CD14-positive monocyte (primary cell): ENCODE data around the gene ZBED2. TPM values are rescaled to one million over a fixed set of nuclear protein-coding genes. Genes with fewer than 3 reads are reported as not detected.

ENCODE experiments used
- DNase-seq, 3 donors: peaks; one replicate each; pipeline ENCODE4 v3.0.0-alpha.2; 2011 to 2022
- H2AFZ ChIP-seq: 2 replicates; pipeline ENCODE4 v1.6.0; 2012; ENCODE audit warnings: mild to moderate bottlenecking, low read depth, low read length, inconsistent platforms; ENCODE audit not compliant: insufficient read depth, poor library complexity, severe bottlenecking
- H3K27ac ChIP-seq, 2 donors: 1 replicate in 1 of 2; 2 replicates in 1 of 2; pipeline ENCODE4 v1.5.1; 2012 to 2013; ENCODE audit warnings: low read length in 2 of 2, control low read depth in 1 of 2, inconsistent platforms in 1 of 2, low read depth in 1 of 2, mild to moderate bottlenecking in 1 of 2
- H3K27me3 ChIP-seq, 2 donors: one replicate each; pipeline versions ENCODE4 v1.6.0 to v1.6.1; 2011 to 2013; ENCODE audit warnings: low read length in 2 of 2; ENCODE audit not compliant: control insufficient read depth in 2 of 2, insufficient read depth in 2 of 2
- H3K36me3 ChIP-seq, 2 donors: replicated peaks in 1 of 2; 1 replicate in 1 of 2; 2 replicates in 1 of 2; pipeline versions ENCODE4 v1.5.1 to v1.6.1; 2012 to 2013; ENCODE audit warnings: low read length in 2 of 2, control low read depth in 1 of 2, inconsistent platforms in 1 of 2, mild to moderate bottlenecking in 1 of 2; ENCODE audit not compliant: insufficient read depth in 2 of 2, control insufficient read depth in 1 of 2
- H3K4me1 ChIP-seq, 2 donors: 1 replicate in 1 of 2; 2 replicates in 1 of 2; pipeline versions ENCODE4 v1.5.1 to v1.6.1; 2012 to 2013; ENCODE audit warnings: low read length in 2 of 2, control low read depth in 1 of 2, inconsistent platforms in 1 of 2, mild to moderate bottlenecking in 1 of 2, moderate library complexity in 1 of 2; ENCODE audit not compliant: insufficient read depth in 2 of 2, control insufficient read depth in 1 of 2
- H3K4me2 ChIP-seq: replicated peaks from 2 replicates; pipeline ENCODE3; 2012; ENCODE audit warnings: low read length, moderate library complexity, mild to moderate bottlenecking; ENCODE audit not compliant: poor library complexity, severe bottlenecking; ENCODE audit errors: extremely low read depth
- H3K4me3 ChIP-seq, 3 experiments: fragments of 200-600 bp in 1 of 3; sonication (generic) in 1 of 3; replicated peaks in 1 of 3; 1 replicate in 2 of 3; 2 replicates in 1 of 3; pipeline ENCODE4 v1.5.1; 2011 to 2013; ENCODE audit warnings: low read length in 3 of 3, mild to moderate bottlenecking in 3 of 3, control low read depth in 2 of 3, low read depth in 2 of 3, inconsistent platforms in 1 of 3, moderate library complexity in 1 of 3
- H3K79me2 ChIP-seq: 2 replicates; pipeline ENCODE4 v1.6.0; 2012; ENCODE audit warnings: mild to moderate bottlenecking, control low read depth, inconsistent platforms, low read length, moderate library complexity; ENCODE audit not compliant: insufficient read depth
- H3K9ac ChIP-seq: 2 replicates; pipeline ENCODE4 v1.6.0; 2017; ENCODE audit warnings: low read length, mild to moderate bottlenecking; ENCODE audit not compliant: insufficient read depth, poor library complexity, severe bottlenecking
- H3K9me3 ChIP-seq, 2 donors: replicated peaks in 1 of 2; 1 replicate in 1 of 2; 2 replicates in 1 of 2; pipeline versions ENCODE4 v1.5.1 to v1.6.1; 2012 to 2013; ENCODE audit warnings: low read length in 2 of 2, control low read depth in 1 of 2; ENCODE audit not compliant: control insufficient read depth in 1 of 2, insufficient read depth in 1 of 2
- H4K20me1 ChIP-seq: 2 replicates; pipeline ENCODE4 v1.6.0; 2012; ENCODE audit warnings: mild to moderate bottlenecking, low read length, control low read depth, moderate library complexity; ENCODE audit not compliant: insufficient read depth
- H3K27ac Mint-ChIP-seq, 7 donors: one replicate each; pipeline ENCODE4 v1.8.0; 2020; ENCODE audit warnings: mild to moderate bottlenecking in 7 of 7, mixed read lengths in 7 of 7, moderate library complexity in 6 of 7, inconsistent platforms in 2 of 7
- H3K27me3 Mint-ChIP-seq, 3 donors: one replicate each; pipeline ENCODE4 v1.8.0; 2021 to 2022; ENCODE audit warnings: low read depth in 3 of 3, mild to moderate bottlenecking in 3 of 3, mixed read lengths in 3 of 3, moderate library complexity in 3 of 3, inconsistent platforms in 1 of 3
- H3K36me3 Mint-ChIP-seq, 2 donors: one replicate each; pipeline ENCODE4 v1.8.0; 2020; ENCODE audit warnings: mixed read lengths in 2 of 2, inconsistent platforms in 1 of 2, mild to moderate bottlenecking in 1 of 2
- H3K4me1 Mint-ChIP-seq: one replicate; pipeline ENCODE4 v1.8.0; 2020; ENCODE audit warnings: mild to moderate bottlenecking, mixed read lengths
- H3K4me3 Mint-ChIP-seq, 2 donors: one replicate each; pipeline ENCODE4 v1.8.0; 2020; ENCODE audit warnings: mild to moderate bottlenecking in 2 of 2, mixed read lengths in 2 of 2, moderate library complexity in 1 of 2
- H3K9me3 Mint-ChIP-seq, 7 donors: one replicate each; pipeline ENCODE4 v1.8.0; 2020 to 2022; ENCODE audit warnings: mixed read lengths in 7 of 7, mild to moderate bottlenecking in 6 of 7, moderate library complexity in 6 of 7, inconsistent platforms in 2 of 7
- CTCF ChIP-seq: fragments of 200-600 bp; IDR thresholded peaks from one replicate; pipeline ENCODE4 v1.8.0; 2022; ENCODE audit warnings: antibody characterized with exemption, mild to moderate bottlenecking
- WGBS: methylation state at CpG from one replicate; pipeline ENCODE4 v1.1.5; 2013; ENCODE audit warnings: missing lambda C conversion rate; ENCODE audit not compliant: insufficient coverage; 5-methylcytosine and 5-hydroxymethylcytosine counted together
- intact Hi-C, 2 donors: fragments of 100-400 bp; cut with micrococcal nuclease; formaldehyde crosslinking; loops; one replicate each; pipeline versions ENCODE4 v1.15.0 to v1.15.1; 2023
- polyA plus RNA-seq, 3 donors: library from polyadenylated mRNA; depleted of rRNA in 1 of 3; unstranded in 2 of 3; stranded (reverse) in 1 of 3; fragments of 300-500 nt in 2 of 3; fragments of >200 nt in 1 of 3; fragmentation: Illumina TruSeq in 2 of 3; gene quantifications; 1 replicate in 2 of 3; 2 replicates in 1 of 3; pipeline ENCODE4 v1.2.3, GENCODE V29; 2012 to 2021

The ZBED2 gene
- polyA plus RNA-seq, 3 donors, result not detected

- H3K27ac Mint-ChIP-seq, result no peak overlapping the region
- Histone ChIP-seq H3K27me3 (no peaks in the 10 kb centered on the region), H3K27ac (no peak overlapping the region), H3K79me2 (no peaks in the 10 kb centered on the region), H3K4me2 (no peak overlapping the region), H2AFZ (no peak overlapping the region), H3K4me1 (no peaks in the 10 kb centered on the region), H3K9ac (no peak overlapping the region), H3K36me3 (no peaks in the 10 kb centered on the region), H4K20me1 (no peaks in the 10 kb centered on the region), H3K9me3 (no peaks in the 10 kb centered on the region), H3K4me3 (no peak overlapping the region)
- H3K27me3 Mint-ChIP-seq, result peaks cover 0 to 2% (median 1%) of the 10 kb centered on the region in 3 donors
- TF ChIP-seq CTCF, result no peak
- H3K4me1 Mint-ChIP-seq, result no peaks in the 10 kb centered on the region
- WGBS, result 100% methylated on average over 1 of the region's 3 CpGs
- no peak for DNase-seq
- intact Hi-C loops, result no loop called here
- peaks cover 0 to 1% (median 0%) of the 10 kb centered on the region in 7 donors for H3K9me3 Mint-ChIP-seq
- H3K36me3 Mint-ChIP-seq, result no peaks in the 10 kb centered on the region
- H3K4me3 Mint-ChIP-seq, result no peak overlapping the region
Observed at GRCh38 chr3:111607240-111607920, 12.2 kb upstream of the ZBED2 start.

GRCh38 chr3:111605493-111605892, 10.3 kb upstream of the ZBED2 start:
- Histone ChIP-seq H3K4me3 (no peak overlapping the region), H3K9me3 (no peaks in the 10 kb centered on the region), H3K79me2 (no peaks in the 10 kb centered on the region), H2AFZ (no peak overlapping the region), H3K4me1 (no peaks in the 10 kb centered on the region), H3K4me2 (no peak overlapping the region), H3K9ac (no peak overlapping the region), H3K27ac (no peak overlapping the region), H4K20me1 (no peaks in the 10 kb centered on the region), H3K36me3 (no peaks in the 10 kb centered on the region), H3K27me3 (no peaks in the 10 kb centered on the region)
- no peak for TF ChIP-seq CTCF
- DNase-seq, result no peak
- WGBS, result no CpG with 5 or more reads among the region's 2 CpGs
- Mint-ChIP-seq H3K36me3 (no peaks in the 10 kb centered on the region), H3K27me3 (no peaks in the 10 kb centered on the region), H3K4me3 (no peak overlapping the region), H3K9me3 (peaks cover 0 to 1% (median 0%) of the 10 kb centered on the region in 7 donors), H3K27ac (no peak overlapping the region), H3K4me1 (no peaks in the 10 kb centered on the region)
- intact Hi-C loops, result no loop called here
